ENCODE data around the gene MICAL2. TPM values are rescaled to one million over a fixed set of nuclear protein-coding genes. Genes with fewer than 3 reads are reported as not detected.

MICAL2 gene
- total and polyA plus RNA-seq, 2 of the 13 experiments (the other 11 are each of a cell fraction or from before 2014, with no cell fraction given): 0.78 to 1.1 TPM

DNA sequence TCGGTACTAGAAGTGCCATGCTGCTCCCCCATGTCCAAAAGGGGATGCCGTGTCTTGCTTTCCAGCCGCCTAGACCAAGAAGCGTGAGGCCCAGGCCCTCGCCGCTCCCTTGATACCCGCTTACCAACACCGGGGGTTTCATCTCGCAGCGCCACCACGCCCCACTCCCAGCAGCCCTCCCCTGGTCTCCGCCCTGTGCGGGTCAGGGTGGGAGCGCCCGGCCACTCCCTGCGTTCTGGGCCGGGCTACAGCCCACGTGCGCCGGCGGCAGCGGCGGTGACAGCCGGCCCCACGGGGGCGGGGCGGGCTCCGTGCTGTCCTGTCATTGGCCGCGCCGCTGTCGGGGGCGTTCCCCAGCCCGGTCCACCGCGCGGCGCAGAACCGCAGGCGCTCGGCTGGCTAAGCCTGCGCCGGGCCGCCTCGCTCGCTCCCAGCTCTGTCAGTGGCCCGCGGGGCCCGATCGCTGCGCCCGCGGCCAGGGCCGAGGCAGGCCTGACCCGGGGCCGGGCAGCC lies at the start of gene MICAL2 (continued):
- TF ChIP-seq, protein P1, sequence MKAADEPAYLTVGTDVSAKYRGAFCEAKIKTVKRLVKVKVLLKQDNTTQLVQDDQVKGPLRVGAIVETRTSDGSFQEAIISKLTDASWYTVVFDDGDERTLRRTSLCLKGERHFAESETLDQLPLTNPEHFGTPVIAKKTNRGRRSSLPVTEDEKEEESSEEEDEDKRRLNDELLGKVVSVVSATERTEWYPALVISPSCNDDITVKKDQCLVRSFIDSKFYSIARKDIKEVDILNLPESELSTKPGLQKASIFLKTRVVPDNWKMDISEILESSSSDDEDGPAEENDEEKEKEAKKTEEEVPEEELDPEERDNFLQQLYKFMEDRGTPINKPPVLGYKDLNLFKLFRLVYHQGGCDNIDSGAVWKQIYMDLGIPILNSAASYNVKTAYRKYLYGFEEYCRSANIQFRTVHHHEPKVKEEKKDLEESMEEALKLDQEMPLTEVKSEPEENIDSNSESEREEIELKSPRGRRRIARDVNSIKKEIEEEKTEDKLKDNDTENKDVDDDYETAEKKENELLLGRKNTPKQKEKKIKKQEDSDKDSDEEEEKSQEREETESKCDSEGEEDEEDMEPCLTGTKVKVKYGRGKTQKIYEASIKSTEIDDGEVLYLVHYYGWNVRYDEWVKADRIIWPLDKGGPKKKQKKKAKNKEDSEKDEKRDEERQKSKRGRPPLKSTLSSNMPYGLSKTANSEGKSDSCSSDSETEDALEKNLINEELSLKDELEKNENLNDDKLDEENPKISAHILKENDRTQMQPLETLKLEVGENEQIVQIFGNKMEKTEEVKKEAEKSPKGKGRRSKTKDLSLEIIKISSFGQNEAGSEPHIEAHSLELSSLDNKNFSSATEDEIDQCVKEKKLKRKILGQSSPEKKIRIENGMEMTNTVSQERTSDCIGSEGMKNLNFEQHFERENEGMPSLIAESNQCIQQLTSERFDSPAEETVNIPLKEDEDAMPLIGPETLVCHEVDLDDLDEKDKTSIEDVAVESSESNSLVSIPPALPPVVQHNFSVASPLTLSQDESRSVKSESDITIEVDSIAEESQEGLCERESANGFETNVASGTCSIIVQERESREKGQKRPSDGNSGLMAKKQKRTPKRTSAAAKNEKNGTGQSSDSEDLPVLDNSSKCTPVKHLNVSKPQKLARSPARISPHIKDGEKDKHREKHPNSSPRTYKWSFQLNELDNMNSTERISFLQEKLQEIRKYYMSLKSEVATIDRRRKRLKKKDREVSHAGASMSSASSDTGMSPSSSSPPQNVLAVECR (CRISPR knock-in tag; IDR thresholded peaks at IDR 0.05; ENCODE audit: borderline replicate concordance): peak; percentile 88
- TF ChIP-seq NFATC3 (CRISPR knock-in tag; IDR thresholded peaks at IDR 0.05) (no peak), SP2 (CRISPR knock-in tag; IDR thresholded peaks at IDR 0.05) (0 out of 2 replicates have a peak, but pooled peaks have one; percentile 28), ZBTB7B (CRISPR knock-in tag; IDR thresholded peaks at IDR 0.05) (peak; percentile 41; the same call in 1 of the 2 replicates), FOXK1 (CRISPR knock-in tag; IDR thresholded peaks at IDR 0.05; ENCODE audit: borderline replicate concordance, low read depth) (no peak), TOPORS (CRISPR knock-in tag; IDR thresholded peaks at IDR 0.05) (no peak), CBX2 (IDR thresholded peaks at IDR 0.05; ENCODE audit: low read depth, low read length) (no peak), CBX2 (CRISPR knock-in tag; IDR thresholded peaks at IDR 0.05; ENCODE audit: low read depth) (no peak), CCAR2 (optimal IDR thresholded peaks at IDR 0.05; ENCODE audit: low read depth, low read length) (no peak), ZNF552 (CRISPR knock-in tag; IDR thresholded peaks at IDR 0.05; ENCODE audit: borderline replicate concordance) (no peak), TEF (CRISPR knock-in tag; IDR thresholded peaks at IDR 0.05) (no peak), GATAD1 (CRISPR knock-in tag; IDR thresholded peaks at IDR 0.05) (no peak), ZNF563 (CRISPR knock-in tag; IDR thresholded peaks at IDR 0.05) (no peak), ZNF83 (CRISPR knock-in tag; IDR thresholded peaks at IDR 0.05; ENCODE audit: borderline replicate concordance) (no peak), KLF6 (CRISPR knock-in tag; IDR thresholded peaks at IDR 0.05) (no peak), ZNF274 (CRISPR knock-in tag; IDR thresholded peaks at IDR 0.05) (peak; percentile 59; the same call in 1 of the 2 replicates), HNRNPL (IDR thresholded peaks at IDR 0.05; ENCODE audit: low read depth, low read length) (no peak), ZUFSP (CRISPR knock-in tag; IDR thresholded peaks at IDR 0.05; ENCODE audit: borderline replicate concordance) (no peak)
- TF ChIP-seq, protein P2, sequence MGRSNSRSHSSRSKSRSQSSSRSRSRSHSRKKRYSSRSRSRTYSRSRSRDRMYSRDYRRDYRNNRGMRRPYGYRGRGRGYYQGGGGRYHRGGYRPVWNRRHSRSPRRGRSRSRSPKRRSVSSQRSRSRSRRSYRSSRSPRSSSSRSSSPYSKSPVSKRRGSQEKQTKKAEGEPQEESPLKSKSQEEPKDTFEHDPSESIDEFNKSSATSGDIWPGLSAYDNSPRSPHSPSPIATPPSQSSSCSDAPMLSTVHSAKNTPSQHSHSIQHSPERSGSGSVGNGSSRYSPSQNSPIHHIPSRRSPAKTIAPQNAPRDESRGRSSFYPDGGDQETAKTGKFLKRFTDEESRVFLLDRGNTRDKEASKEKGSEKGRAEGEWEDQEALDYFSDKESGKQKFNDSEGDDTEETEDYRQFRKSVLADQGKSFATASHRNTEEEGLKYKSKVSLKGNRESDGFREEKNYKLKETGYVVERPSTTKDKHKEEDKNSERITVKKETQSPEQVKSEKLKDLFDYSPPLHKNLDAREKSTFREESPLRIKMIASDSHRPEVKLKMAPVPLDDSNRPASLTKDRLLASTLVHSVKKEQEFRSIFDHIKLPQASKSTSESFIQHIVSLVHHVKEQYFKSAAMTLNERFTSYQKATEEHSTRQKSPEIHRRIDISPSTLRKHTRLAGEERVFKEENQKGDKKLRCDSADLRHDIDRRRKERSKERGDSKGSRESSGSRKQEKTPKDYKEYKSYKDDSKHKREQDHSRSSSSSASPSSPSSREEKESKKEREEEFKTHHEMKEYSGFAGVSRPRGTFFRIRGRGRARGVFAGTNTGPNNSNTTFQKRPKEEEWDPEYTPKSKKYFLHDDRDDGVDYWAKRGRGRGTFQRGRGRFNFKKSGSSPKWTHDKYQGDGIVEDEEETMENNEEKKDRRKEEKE (IDR thresholded peaks at IDR 0.05): no peak
